GM12865 (cell line): Measurements from ENCODE around the gene CCNK.

ENCODE experiments used
- DNase-seq: peaks from one replicate; pipeline ENCODE4 v3.0.0; 2010; ENCODE audit warnings: low read depth
- H3K4me3 ChIP-seq: 2 replicates; pipeline ENCODE4 v1.5.1; 2011; ENCODE audit warnings: mild to moderate bottlenecking, low read depth, low read length, control low read depth
- CTCF ChIP-seq: IDR thresholded peaks from 2 replicates; pipeline ENCODE4 v1.5.1; 2011; ENCODE audit warnings: low read length, control low read depth, low read depth, inconsistent platforms; ENCODE audit not compliant: insufficient read depth; ENCODE audit errors: missing control alignments

Gene CCNK

DNA sequence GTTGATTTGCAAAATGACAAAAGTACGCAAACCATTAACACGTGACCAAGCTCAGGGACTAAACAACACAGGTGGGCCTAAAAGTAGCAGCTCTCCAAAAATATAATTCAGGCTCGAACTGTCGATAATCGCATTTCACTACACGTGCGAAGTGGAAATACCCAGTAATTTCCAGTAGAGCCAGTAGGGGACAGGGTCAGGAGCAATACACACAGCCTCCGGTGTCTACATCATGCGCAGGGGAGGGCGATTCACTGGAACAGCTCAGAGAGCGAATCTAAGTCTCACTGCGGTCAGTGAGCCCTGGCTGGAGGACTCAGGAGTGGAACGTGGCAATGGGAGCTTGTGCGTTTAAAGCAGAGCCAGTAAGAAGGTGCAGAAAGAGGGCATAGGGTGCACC is 40.9 kb upstream of the CCNK start:
- no peak for TF ChIP-seq CTCF
- no peak overlapping the region for H3K4me3 ChIP-seq
- DNase-seq: no peak

DNA sequence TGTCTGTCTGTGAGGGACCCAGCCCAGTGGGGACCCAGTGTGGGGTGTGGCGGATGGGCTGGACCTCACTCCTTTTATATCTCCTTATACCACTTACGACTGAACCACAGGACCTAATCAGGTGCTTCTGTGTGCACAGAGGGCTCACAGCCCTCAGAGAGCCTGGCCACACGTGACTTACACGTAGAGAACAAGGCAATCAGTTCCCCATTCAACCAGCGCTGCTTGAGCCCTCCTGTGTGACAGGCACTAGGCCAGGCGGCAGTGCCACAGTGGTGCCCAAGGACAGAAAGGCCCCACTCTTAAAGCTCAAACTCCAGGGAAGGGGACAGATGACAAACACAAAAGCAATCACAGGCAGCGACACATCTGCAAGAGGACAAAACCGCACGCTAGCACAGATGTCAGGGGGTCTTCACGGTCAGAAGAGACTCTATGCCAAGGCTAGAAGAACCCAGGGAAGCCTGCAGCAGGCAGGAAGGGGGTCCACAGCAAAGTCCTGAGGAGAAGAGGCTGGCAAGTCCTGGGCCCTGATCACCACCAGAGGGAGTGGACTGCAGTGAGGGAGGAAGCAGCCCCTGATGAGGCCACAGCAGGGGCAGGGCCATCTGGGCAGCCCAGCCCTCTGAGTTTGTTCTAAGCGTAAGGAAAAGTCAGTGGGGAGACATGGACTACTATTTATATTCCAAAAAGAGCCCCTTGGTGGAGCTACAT is 39.9 kb upstream of the CCNK start:
- DNase-seq: no peak
- H3K4me3 ChIP-seq: no peak overlapping the region
- TF ChIP-seq CTCF: no peak

- H3K4me3 ChIP-seq: no peak overlapping the region
- no peak for DNase-seq
- no peak for TF ChIP-seq CTCF
These were observed 39.3 kb upstream of the CCNK start for GRCh38 chr14:99441918-99442317.

DNA sequence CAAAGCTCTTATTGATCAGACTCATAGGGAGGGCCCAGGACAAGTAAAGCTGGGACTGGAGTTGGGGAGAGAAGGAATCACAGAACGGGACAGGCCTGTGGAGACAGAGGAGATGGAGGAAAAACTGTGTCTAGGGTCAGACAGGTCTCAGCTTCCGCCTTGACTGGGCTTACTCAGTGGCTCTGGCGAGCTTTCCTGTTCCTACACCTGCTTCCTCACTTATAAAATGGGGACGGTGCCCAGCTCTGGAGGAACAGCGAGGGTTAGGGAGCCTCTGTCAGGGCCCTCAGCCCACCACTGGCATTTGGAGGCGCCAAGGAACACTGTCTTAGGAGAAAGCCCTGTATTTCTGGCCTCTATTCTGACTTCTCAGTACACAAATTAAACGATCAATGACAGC is 35.3 kb upstream of the CCNK start:
- no peak for DNase-seq

GRCh38 chr14:99447739-99448138 is 33.5 kb upstream of the CCNK start:
- TF ChIP-seq CTCF: no peak
- no peak overlapping the region for H3K4me3 ChIP-seq
- DNase-seq: no peak

More for the DNA sequence above, 35.3 kb upstream of the CCNK start:
- no peak overlapping the region for H3K4me3 ChIP-seq
- no peak for TF ChIP-seq CTCF

GRCh38 chr14:99450266-99450665 is 30.9 kb upstream of the CCNK start:
- no peak for DNase-seq
- TF ChIP-seq CTCF: no peak
- no peak overlapping the region for H3K4me3 ChIP-seq

DNA sequence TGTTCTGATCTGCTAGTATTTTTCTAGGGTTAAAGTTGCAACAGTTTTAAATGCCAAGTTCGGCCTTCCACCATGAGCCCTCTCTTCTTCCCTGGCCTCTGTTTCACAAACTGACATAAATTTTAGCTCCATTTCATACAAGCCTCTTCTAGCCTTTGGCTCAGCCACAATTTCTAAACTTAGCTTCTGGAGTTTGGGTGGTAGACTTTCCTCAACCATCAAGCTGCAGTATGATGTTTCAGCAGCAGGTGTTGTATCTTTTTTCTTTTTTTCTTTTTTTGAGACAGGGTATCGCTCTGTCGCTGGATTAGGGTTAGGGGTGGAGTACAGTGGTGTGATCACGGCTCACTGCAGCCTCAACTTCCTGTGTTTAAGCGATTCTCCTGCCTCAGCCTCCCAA is 30.0 kb upstream of the CCNK start:
- no peak for DNase-seq
- no peak for TF ChIP-seq CTCF
- H3K4me3 ChIP-seq: no peak overlapping the region
